Breast epithelium (tissue), 3 donors: ENCODE results near the gene PDLIM4.

Experiments
- CTCF ChIP-seq, 3 donors: fragments of 450-650 bp; IDR thresholded peaks; one replicate each; pipeline ENCODE4 v1.5.1; 2016 to 2017; ENCODE audit warnings: antibody characterized with exemption in 3 of 3, mild to moderate bottlenecking in 3 of 3, moderate library complexity in 3 of 3
- POLR2A ChIP-seq: fragments of 450-650 bp; IDR thresholded peaks from one replicate; pipeline ENCODE4 v1.6.1; 2016; ENCODE audit warnings: antibody characterized with exemption, mild to moderate bottlenecking, moderate library complexity
- POLR2AphosphoS5 ChIP-seq, 3 donors: sonication (generic); formaldehyde crosslinking; IDR thresholded peaks; one replicate each; pipeline ENCODE4 v1.6.1; 2017; ENCODE audit warnings: antibody characterized with exemption in 3 of 3

- TF ChIP-seq CTCF (IDR thresholded peaks at IDR 0.05) (no peak), POLR2AphosphoS5 (IDR thresholded peaks at IDR 0.05) (no peak), POLR2A (no peak)
Observed at GRCh38 chr5:132291026-132291425, 33.5 kb downstream of the PDLIM4 start.
